T-helper 1 cell treated with Interleukin-12 subunit alpha and Interleukin-12 subunit beta and Interleukin-4 antibody, amounts not matched to agents 30 ng/mL and 1 ng/mL, for 36 hours (primary cell): Measurements from ENCODE around the gene KRT85. TPM values are rescaled to one million over a fixed set of nuclear protein-coding genes. Genes with fewer than 3 reads are reported as not detected.
"Not testable (repeated sequence)": the region's sequence is repeated elsewhere in the genome, so short reads cannot be mapped to it uniquely, and the experiment has no call there.

Experiments
- intact Hi-C: fragments of 100-400 bp; cut with micrococcal nuclease; formaldehyde crosslinking; loops from one replicate; pipeline ENCODE4 v1.15.1; 2024
- total RNA-seq: library from RNA; stranded (reverse); gene quantifications from 2 replicates; pipeline ENCODE4 v1.2.3, GENCODE V29; 2022

Gene KRT85
- total RNA-seq, 1 donor from 2014 or later = not detected

GRCh38 chr12:52350786-52351185 is 16.5 kb downstream of the KRT85 start:
- intact Hi-C loops = no loop called here

- intact Hi-C loops = no loop called here
Observed at GRCh38 chr12:52350021-52350620, 17.2 kb downstream of the KRT85 start.

- intact Hi-C loops = no loop called here
Observed at GRCh38 chr12:52349196-52349595, 18.1 kb downstream of the KRT85 start.

GRCh38 chr12:52347551-52348510 is 19.4 kb downstream of the KRT85 start:
- intact Hi-C loops = no loop called here

GRCh38 chr12:52347016-52347415 is 20.3 kb downstream of the KRT85 start:
- intact Hi-C loops = no loop called here

GRCh38 chr12:52346593-52346992 is 20.7 kb downstream of the KRT85 start:
- intact Hi-C loops = no loop called here

- intact Hi-C loops = not testable (repeated sequence)
Observed at GRCh38 chr12:52345041-52345440, 22.2 kb downstream of the KRT85 start.

GRCh38 chr12:52344111-52344510 is 23.2 kb downstream of the KRT85 start:
- intact Hi-C loops = no loop called here

GRCh38 chr12:52343550-52343949 is 23.7 kb downstream of the KRT85 start:
- intact Hi-C loops = no loop called here

GRCh38 chr12:52342781-52343490 is 24.3 kb downstream of the KRT85 start:
- intact Hi-C loops = no loop called here

- intact Hi-C loops = no loop called here
Observed at GRCh38 chr12:52341066-52341580, 26.2 kb downstream of the KRT85 start.

- intact Hi-C loops = no loop called here
Observed at GRCh38 chr12:52338241-52338960, 28.9 kb downstream of the KRT85 start.

GRCh38 chr12:52337054-52337453 is 30.2 kb downstream of the KRT85 start:
- intact Hi-C loops = no loop called here

GRCh38 chr12:52336641-52337040 is 30.6 kb downstream of the KRT85 start:
- intact Hi-C loops = no loop called here

- intact Hi-C loops = no loop called here
Observed at GRCh38 chr12:52335598-52336262, 31.6 kb downstream of the KRT85 start.

GRCh38 chr12:52334185-52334584 is 33.1 kb downstream of the KRT85 start:
- intact Hi-C loops = no loop called here

GRCh38 chr12:52333321-52333720 is 34.0 kb downstream of the KRT85 start:
- intact Hi-C loops = no loop called here

- intact Hi-C loops = no loop called here
Observed at GRCh38 chr12:52332381-52332780, 34.9 kb downstream of the KRT85 start.

GRCh38 chr12:52331833-52332232 is 35.4 kb downstream of the KRT85 start:
- intact Hi-C loops = no loop called here

GRCh38 chr12:52331039-52331438 is 36.2 kb downstream of the KRT85 start:
- intact Hi-C loops = no loop called here
